ENCODE measurements around the gene DPP9. TPM values are rescaled to one million over a fixed set of nuclear protein-coding genes. Genes with fewer than 3 reads are reported as not detected.

Gene DPP9
- total and polyA plus RNA-seq, 5 donors from 2014 or later: 14.3 to 93.3 (median 17.7) TPM

GRCh38 chr19:4647676-4648644 is 75.7 kb downstream of the DPP9 start:
- Histone ChIP-seq H3K4me1 (ENCODE audit: control insufficient read depth, insufficient read depth, low read length, poor library complexity, severe bottlenecking) (no peaks in the 10 kb centered on the region), H3K9me3 (ENCODE audit: control insufficient read depth in 2 of 2, low read length in 2 of 2) (no peaks in the 10 kb centered on the region), H3K27me3 (ENCODE audit: control insufficient read depth, insufficient read depth, low read length) (no peaks in the 10 kb centered on the region), H3K36me3 (ENCODE audit: control insufficient read depth, insufficient read depth, low read length) (peaks cover 2% of the 10 kb centered on the region), H3K4me3 (ENCODE audit: low read depth, low read length) (no peak overlapping the region), H3K27ac (ENCODE audit: insufficient read depth, low read length, poor library complexity, severe bottlenecking) (no peak overlapping the region)
- Mint-ChIP-seq H3K36me3 (no peaks in the 10 kb centered on the region), H3K9me3 (no peaks in the 10 kb centered on the region), H3K4me3 (no peak overlapping the region), H3K27me3 (no peaks in the 10 kb centered on the region), H3K4me1 (peaks cover 3 to 9% (median 7%) of the 10 kb centered on the region in 4 donors), H3K27ac (no peak overlapping the region)
- DNase-seq (no peak), ATAC-seq (ENCODE audit: low read depth in 2 of 2) (no peak)

GRCh38 chr19:4645718-4646117 is 77.9 kb downstream of the DPP9 start:
- no peak overlapping the region for H3K4me3 ChIP-seq (ENCODE audit: low read depth, low read length)
- no peaks in the 10 kb centered on the region for H3K9me3 ChIP-seq (ENCODE audit: control insufficient read depth in 2 of 2, low read length in 2 of 2)
- peaks cover 3 to 25% (median 9%) of the 10 kb centered on the region in 4 donors for H3K4me1 Mint-ChIP-seq
- H3K27me3 Mint-ChIP-seq: no peaks in the 10 kb centered on the region
- H3K9me3 Mint-ChIP-seq: peaks cover 0 to 2% (median 0%) of the 10 kb centered on the region in 7 donors
- no peaks in the 10 kb centered on the region for H3K36me3 Mint-ChIP-seq
- no peak overlapping the region for H3K4me3 Mint-ChIP-seq
- H3K27me3 ChIP-seq (ENCODE audit: control insufficient read depth, insufficient read depth, low read length): no peaks in the 10 kb centered on the region
- ATAC-seq (ENCODE audit: low read depth in 2 of 2) (no peak), DNase-seq (no peak)
- peaks cover 11% of the 10 kb centered on the region for H3K4me1 ChIP-seq (ENCODE audit: control insufficient read depth, insufficient read depth, low read length, poor library complexity, severe bottlenecking)
- no peak overlapping the region for H3K27ac ChIP-seq (ENCODE audit: insufficient read depth, low read length, poor library complexity, severe bottlenecking)
- H3K27ac Mint-ChIP-seq: peak overlapping the region in 1 of 3 donors; percentile 43
- H3K36me3 ChIP-seq (ENCODE audit: control insufficient read depth, insufficient read depth, low read length): no peaks in the 10 kb centered on the region

- Mint-ChIP-seq H3K4me1 (peaks cover 3 to 37% (median 19%) of the 10 kb centered on the region in 4 donors), H3K4me3 (peak overlapping the region in 1 of 4 donors; percentile 51)
These were observed 81.0 kb downstream of the DPP9 start for GRCh38 chr19:4642625-4643024.

GRCh38 chr19:4641132-4641531 is 82.5 kb downstream of the DPP9 start:
- ATAC-seq (ENCODE audit: low read depth in 2 of 2) (no peak), DNase-seq (no peak)
- Mint-ChIP-seq H3K36me3 (no peaks in the 10 kb centered on the region), H3K27ac (peak overlapping the region in 1 of 3 donors; percentile 41), H3K4me1 (peaks cover 3 to 47% (median 18%) of the 10 kb centered on the region in 4 donors), H3K4me3 (peak overlapping the region in 3 of 4 donors; percentile 34 to 74 (median 54)), H3K9me3 (peaks cover 0 to 2% (median 0%) of the 10 kb centered on the region in 7 donors), H3K27me3 (no peaks in the 10 kb centered on the region)
- H3K27me3 ChIP-seq (ENCODE audit: control insufficient read depth, insufficient read depth, low read length): no peaks in the 10 kb centered on the region
- no peak overlapping the region for H3K4me3 ChIP-seq (ENCODE audit: low read depth, low read length)
- H3K4me1 ChIP-seq (ENCODE audit: control insufficient read depth, insufficient read depth, low read length, poor library complexity, severe bottlenecking): peaks cover 43% of the 10 kb centered on the region
- H3K9me3 ChIP-seq (ENCODE audit: control insufficient read depth in 2 of 2, low read length in 2 of 2): no peaks in the 10 kb centered on the region
- H3K36me3 ChIP-seq (ENCODE audit: control insufficient read depth, insufficient read depth, low read length): no peaks in the 10 kb centered on the region
- no peak overlapping the region for H3K27ac ChIP-seq (ENCODE audit: insufficient read depth, low read length, poor library complexity, severe bottlenecking)

More at GRCh38 chr19:4642625-4643024, 81.0 kb downstream of the DPP9 start:
- no peak for ATAC-seq (ENCODE audit: low read depth in 2 of 2)
- no peaks in the 10 kb centered on the region for H3K27me3 ChIP-seq (ENCODE audit: control insufficient read depth, insufficient read depth, low read length)
- H3K36me3 ChIP-seq (ENCODE audit: control insufficient read depth, insufficient read depth, low read length): no peaks in the 10 kb centered on the region
- Mint-ChIP-seq H3K9me3 (peaks cover 0 to 2% (median 0%) of the 10 kb centered on the region in 7 donors), H3K27me3 (no peaks in the 10 kb centered on the region), H3K27ac (peak overlapping the region in 2 of 3 donors; percentile 42 to 89), H3K36me3 (no peaks in the 10 kb centered on the region)
- H3K4me3 ChIP-seq (ENCODE audit: low read depth, low read length): no peak overlapping the region
- no peak overlapping the region for H3K27ac ChIP-seq (ENCODE audit: insufficient read depth, low read length, poor library complexity, severe bottlenecking)
- H3K9me3 ChIP-seq (ENCODE audit: control insufficient read depth in 2 of 2, low read length in 2 of 2): no peaks in the 10 kb centered on the region
- DNase-seq: no peak
- H3K4me1 ChIP-seq (ENCODE audit: control insufficient read depth, insufficient read depth, low read length, poor library complexity, severe bottlenecking): peaks cover 31% of the 10 kb centered on the region

- Mint-ChIP-seq H3K36me3 (no peaks in the 10 kb centered on the region), H3K27me3 (no peaks in the 10 kb centered on the region), H3K4me1 (peaks cover 3 to 47% (median 15%) of the 10 kb centered on the region in 4 donors), H3K27ac (peak overlapping the region; percentile 73 to 87 (median 86)), H3K4me3 (peak overlapping the region; percentile 93 to 98 (median 97)), H3K9me3 (peaks cover 0 to 2% (median 0%) of the 10 kb centered on the region in 7 donors)
- H3K9me3 ChIP-seq (ENCODE audit: control insufficient read depth in 2 of 2, low read length in 2 of 2): no peaks in the 10 kb centered on the region
- peak overlapping the region; percentile 80 for H3K4me3 ChIP-seq (ENCODE audit: low read depth, low read length)
- H3K4me1 ChIP-seq (ENCODE audit: control insufficient read depth, insufficient read depth, low read length, poor library complexity, severe bottlenecking): peaks cover 48% of the 10 kb centered on the region
- no peak for ATAC-seq (ENCODE audit: low read depth in 2 of 2)
- peak in 2 of 3 donors; percentile 7 to 39 for DNase-seq
- H3K27me3 ChIP-seq (ENCODE audit: control insufficient read depth, insufficient read depth, low read length): no peaks in the 10 kb centered on the region
- peak overlapping the region; percentile 74 for H3K27ac ChIP-seq (ENCODE audit: insufficient read depth, low read length, poor library complexity, severe bottlenecking)
- H3K36me3 ChIP-seq (ENCODE audit: control insufficient read depth, insufficient read depth, low read length): no peaks in the 10 kb centered on the region
These were observed 83.2 kb downstream of the DPP9 start for GRCh38 chr19:4640247-4641000.

- peak in 1 of 2 donors; percentile 0 for ATAC-seq (ENCODE audit: low read depth in 2 of 2)
- H3K4me1 Mint-ChIP-seq: peaks cover 3 to 47% (median 15%) of the 10 kb centered on the region in 4 donors
- Histone ChIP-seq H3K27me3 (ENCODE audit: control insufficient read depth, insufficient read depth, low read length) (no peaks in the 10 kb centered on the region), H3K36me3 (ENCODE audit: control insufficient read depth, insufficient read depth, low read length) (no peaks in the 10 kb centered on the region), H3K4me3 (ENCODE audit: low read depth, low read length) (peak overlapping the region; percentile 80), H3K27ac (ENCODE audit: insufficient read depth, low read length, poor library complexity, severe bottlenecking) (peak overlapping the region; percentile 74), H3K9me3 (ENCODE audit: control insufficient read depth in 2 of 2, low read length in 2 of 2) (no peaks in the 10 kb centered on the region), H3K4me1 (ENCODE audit: control insufficient read depth, insufficient read depth, low read length, poor library complexity, severe bottlenecking) (peaks cover 48% of the 10 kb centered on the region)
- no peak for DNase-seq
- H3K9me3 Mint-ChIP-seq: peaks cover 0 to 2% (median 0%) of the 10 kb centered on the region in 7 donors
- H3K36me3 Mint-ChIP-seq: no peaks in the 10 kb centered on the region
- H3K27me3 Mint-ChIP-seq: no peaks in the 10 kb centered on the region
- H3K4me3 Mint-ChIP-seq: peak overlapping the region; percentile 93 to 98 (median 97)
- peak overlapping the region; percentile 73 to 87 (median 86) for H3K27ac Mint-ChIP-seq
These were observed 84.0 kb downstream of the DPP9 start for GRCh38 chr19:4639531-4640246.

All from CD4-positive, CD25-positive, alpha-beta regulatory T cell (primary cell).